Psoas muscle (tissue), 8 donors: ENCODE measurements around the gene SMG6. TPM values are rescaled to one million over a fixed set of nuclear protein-coding genes. Genes with fewer than 3 reads are reported as not detected.

Experiments
- ATAC-seq, 4 donors: fragments of 200-7000 bp; cut with Tn5 transposase; one replicate each; pipeline ENCODE4 v1.9.1; 2020; ENCODE audit warnings: moderate library complexity in 3 of 4, mild to moderate bottlenecking in 2 of 4
- DNase-seq, 2 donors: peaks; one replicate each; pipeline ENCODE4 v3.0.0-alpha.2; 2020
- H3K27ac ChIP-seq: fragments of 200-600 bp; one replicate; pipeline ENCODE4 v1.8.0; 2022
- H3K27me3 ChIP-seq, 3 donors: fragments of 200-600 bp in 1 of 3; one replicate each; pipeline versions ENCODE4 v1.6.1 to v1.8.0; 2013 to 2022; ENCODE audit warnings: low read length in 2 of 3, mild to moderate bottlenecking in 2 of 3, moderate library complexity in 1 of 3; ENCODE audit not compliant: insufficient read depth in 3 of 3
- H3K36me3 ChIP-seq, 2 donors: fragments of 200-600 bp in 1 of 2; one replicate each; pipeline versions ENCODE4 v1.6.1 to v1.8.0; 2013 to 2022; ENCODE audit warnings: low read depth in 1 of 2, mild to moderate bottlenecking in 1 of 2, moderate library complexity in 1 of 2; ENCODE audit not compliant: insufficient read depth in 1 of 2
- H3K4me1 ChIP-seq: fragments of 200-600 bp; one replicate; pipeline ENCODE4 v1.8.0; 2022
- H3K4me3 ChIP-seq: fragments of 200-600 bp; one replicate; pipeline ENCODE4 v1.8.0; 2022; ENCODE audit warnings: mild to moderate bottlenecking
- H3K9me3 ChIP-seq: fragments of 200-600 bp; one replicate; pipeline ENCODE4 v1.8.0; 2022
- CTCF ChIP-seq: fragments of 200-600 bp; IDR thresholded peaks from one replicate; pipeline ENCODE4 v1.8.0; 2022; ENCODE audit warnings: antibody characterized with exemption
- WGBS, 3 donors: extraction: QIAGEN DNeasy Blood & Tissue Kit; methylation state at CpG; one replicate each; pipeline versions ENCODE4 v1.1.6 to v1.1.7; 2013; 5-methylcytosine and 5-hydroxymethylcytosine counted together
- intact Hi-C, 2 donors: fragments of 100-400 bp; cut with DNase I; formaldehyde crosslinking; loops; one replicate each; pipeline versions ENCODE4 v1.11.0 to v1.14.2; 2022
- polyA plus RNA-seq, 3 donors: library from polyadenylated mRNA; stranded (reverse); fragments of 200-250 nt; gene quantifications; one replicate each; pipeline ENCODE4 v1.2.3, GENCODE V29; 2013
- total RNA-seq, 4 donors: library from RNA; stranded (reverse); fragmentation: NEBNext Ultra II Directional in 2 of 4; extraction: Animal tissue kit (Norgen Biotek cat#: 25700) in 2 of 4; gene quantifications; one replicate each; pipeline versions ENCODE4 v1.2.1 to v1.2.4, GENCODE V29; 2021 to 2023
- donor health status: healthy with polysubstance abuse.
- donor health status: DM: no; HTN: no; CAD: no; lungs with moderate emphysema.
- donor health status: Bipolar disorder and iron deficiency.
- donor health status: healthy.
- donor health status: DM: yes; HTN: yes; CAD: no.
- donor health status: DM: no; HTN: no; CAD: no.
- donor health status: DM: no; HTN: no; CAD: no.
- donor health status: DM: yes; HTN: yes; CAD: no.

Gene SMG6
- total and polyA plus RNA-seq, 7 donors = 9.4 to 24.1 (median 16.3) TPM

DNA sequence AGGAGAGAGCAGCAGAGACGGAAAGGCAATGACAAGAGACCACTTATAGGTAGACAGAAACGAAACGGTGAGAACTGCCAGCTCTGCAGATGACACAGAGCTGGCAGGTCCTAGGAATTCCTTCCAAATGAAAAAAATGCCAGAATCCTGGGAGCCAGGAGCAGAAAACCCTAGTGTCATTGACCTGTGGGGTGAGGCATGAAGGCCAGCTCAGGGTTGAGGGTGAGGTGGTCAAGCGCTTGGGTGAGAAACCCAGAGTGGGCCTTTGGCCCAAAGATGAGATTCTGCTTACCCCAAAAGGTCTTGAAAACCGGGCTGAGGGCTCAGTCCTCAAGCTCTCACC lies 239.5 kb downstream of the SMG6 start:
- 60 to 67% (median 63%) methylated on average over 5 of the region's 5 CpGs for WGBS, 3 donors
- ATAC-seq = no peak
- no peak for TF ChIP-seq CTCF
- H3K4me1 ChIP-seq = no peaks in the 10 kb centered on the region
- H3K9me3 ChIP-seq = no peaks in the 10 kb centered on the region
- DNase-seq = no peak
- no peaks in the 10 kb centered on the region for H3K27me3 ChIP-seq
- peak overlapping the region; percentile 62 for H3K27ac ChIP-seq
- no peak overlapping the region for H3K4me3 ChIP-seq
- peaks cover 0 to 66% of the 10 kb centered on the region in 2 donors for H3K36me3 ChIP-seq
- intact Hi-C loops = no loop called here

DNA sequence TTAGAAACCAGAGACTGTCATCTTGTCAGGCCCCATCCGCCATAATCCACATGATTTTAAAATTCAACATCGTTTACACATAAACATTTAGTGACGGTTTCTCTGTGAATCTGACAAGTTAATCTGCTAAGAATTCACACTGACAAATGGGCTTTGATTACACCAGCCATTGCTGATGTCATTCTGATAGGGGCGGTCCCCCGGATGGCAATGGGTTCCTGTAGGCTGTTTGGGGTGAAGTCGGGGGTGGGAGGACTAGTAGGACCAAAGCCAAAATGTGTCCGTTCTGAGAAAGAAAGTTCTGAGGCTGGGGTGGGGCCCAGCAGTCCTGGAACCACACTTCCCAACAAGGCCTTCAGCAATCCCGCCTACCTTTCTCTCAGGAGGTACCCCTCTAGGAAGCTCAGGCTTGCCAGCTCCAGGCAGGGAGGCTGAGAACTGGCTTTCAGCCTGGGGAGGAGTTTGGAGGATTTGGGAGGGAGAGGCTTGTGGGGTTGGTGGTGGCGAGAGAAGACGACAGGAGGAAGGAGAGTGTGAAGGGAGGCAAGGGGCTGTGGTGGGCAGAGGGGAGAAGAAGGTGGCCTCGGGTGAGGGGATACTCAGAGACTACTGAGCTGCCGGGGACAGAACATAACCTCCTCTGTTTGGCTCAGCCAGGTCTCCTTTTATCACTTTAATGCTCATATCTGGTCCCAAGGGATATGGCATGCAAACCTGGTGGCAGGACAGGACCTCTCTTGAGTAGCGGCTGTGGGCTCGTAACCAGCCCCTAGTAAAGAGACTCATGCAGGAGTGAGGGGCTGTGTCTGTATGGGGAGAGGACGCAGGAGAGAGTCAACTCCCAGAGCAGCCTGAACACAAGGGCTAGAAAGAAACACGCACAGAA lies 240.1 kb downstream of the SMG6 start:
- Histone ChIP-seq H3K4me3 (no peak overlapping the region), H3K27me3 (no peaks in the 10 kb centered on the region), H3K36me3 (peaks cover 0 to 61% of the 10 kb centered on the region in 2 donors), H3K27ac (peak overlapping the region; percentile 62), H3K9me3 (no peaks in the 10 kb centered on the region), H3K4me1 (no peaks in the 10 kb centered on the region)
- 67 to 70% (median 67%) methylated on average over 16 of the region's 16 CpGs for WGBS, 3 donors
- intact Hi-C loops = no loop called here
- no peak for ATAC-seq
- TF ChIP-seq CTCF = no peak
- DNase-seq = peak in 1 of 2 donors; percentile 43

- Histone ChIP-seq H3K4me1 (no peaks in the 10 kb centered on the region), H3K4me3 (no peak overlapping the region), H3K9me3 (no peaks in the 10 kb centered on the region), H3K36me3 (peaks cover 0 to 53% of the 10 kb centered on the region in 2 donors), H3K27ac (peak overlapping the region; percentile 62), H3K27me3 (no peaks in the 10 kb centered on the region)
- ATAC-seq (no peak), DNase-seq (peak; percentile 32 to 68)
- 49 to 64% (median 51%) methylated on average over 11 of the region's 11 CpGs for WGBS, 3 donors
- TF ChIP-seq CTCF = no peak
- intact Hi-C loops = no loop called here
Observed at GRCh38 chr17:2062571-2063183, 240.9 kb downstream of the SMG6 start.

DNA sequence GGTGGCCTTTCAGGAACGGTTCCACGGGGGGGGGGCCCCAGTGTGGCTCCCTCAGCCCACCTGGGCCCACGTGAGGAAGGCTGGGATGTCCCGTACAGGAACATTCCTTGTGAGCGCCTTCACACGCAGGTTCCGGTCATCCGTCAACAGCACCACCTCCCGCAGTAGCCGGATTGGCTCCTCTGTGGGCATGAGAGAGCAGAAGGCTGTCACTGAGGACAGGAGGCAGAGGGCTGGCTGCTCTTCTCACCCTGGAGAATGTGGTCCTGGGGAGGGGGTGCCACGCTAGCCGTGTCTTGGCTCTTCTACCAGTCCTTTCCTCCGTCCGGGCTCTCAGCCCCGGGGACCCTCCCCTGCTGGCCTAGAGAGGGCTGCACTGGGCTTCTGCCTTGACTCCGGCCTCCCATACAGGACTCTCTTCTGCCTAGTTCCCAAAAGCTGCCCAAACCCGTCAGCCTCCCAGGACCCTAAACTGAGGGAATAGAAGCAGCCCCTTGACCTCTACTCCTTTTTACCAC lies 242.1 kb downstream of the SMG6 start:
- no peak for TF ChIP-seq CTCF
- ATAC-seq (no peak), DNase-seq (no peak)
- Histone ChIP-seq H3K27me3 (no peaks in the 10 kb centered on the region), H3K27ac (peak overlapping the region; percentile 62), H3K4me3 (peak overlapping the region; percentile 18), H3K36me3 (peaks cover 0 to 48% of the 10 kb centered on the region in 2 donors), H3K4me1 (no peaks in the 10 kb centered on the region), H3K9me3 (no peaks in the 10 kb centered on the region)
- WGBS, 3 donors = 72 to 80% (median 76%) methylated on average over 17 of the region's 17 CpGs
- intact Hi-C loops = no loop called here
